ENCODE data around the gene UBE4A.

The UBE4A gene, protein sequence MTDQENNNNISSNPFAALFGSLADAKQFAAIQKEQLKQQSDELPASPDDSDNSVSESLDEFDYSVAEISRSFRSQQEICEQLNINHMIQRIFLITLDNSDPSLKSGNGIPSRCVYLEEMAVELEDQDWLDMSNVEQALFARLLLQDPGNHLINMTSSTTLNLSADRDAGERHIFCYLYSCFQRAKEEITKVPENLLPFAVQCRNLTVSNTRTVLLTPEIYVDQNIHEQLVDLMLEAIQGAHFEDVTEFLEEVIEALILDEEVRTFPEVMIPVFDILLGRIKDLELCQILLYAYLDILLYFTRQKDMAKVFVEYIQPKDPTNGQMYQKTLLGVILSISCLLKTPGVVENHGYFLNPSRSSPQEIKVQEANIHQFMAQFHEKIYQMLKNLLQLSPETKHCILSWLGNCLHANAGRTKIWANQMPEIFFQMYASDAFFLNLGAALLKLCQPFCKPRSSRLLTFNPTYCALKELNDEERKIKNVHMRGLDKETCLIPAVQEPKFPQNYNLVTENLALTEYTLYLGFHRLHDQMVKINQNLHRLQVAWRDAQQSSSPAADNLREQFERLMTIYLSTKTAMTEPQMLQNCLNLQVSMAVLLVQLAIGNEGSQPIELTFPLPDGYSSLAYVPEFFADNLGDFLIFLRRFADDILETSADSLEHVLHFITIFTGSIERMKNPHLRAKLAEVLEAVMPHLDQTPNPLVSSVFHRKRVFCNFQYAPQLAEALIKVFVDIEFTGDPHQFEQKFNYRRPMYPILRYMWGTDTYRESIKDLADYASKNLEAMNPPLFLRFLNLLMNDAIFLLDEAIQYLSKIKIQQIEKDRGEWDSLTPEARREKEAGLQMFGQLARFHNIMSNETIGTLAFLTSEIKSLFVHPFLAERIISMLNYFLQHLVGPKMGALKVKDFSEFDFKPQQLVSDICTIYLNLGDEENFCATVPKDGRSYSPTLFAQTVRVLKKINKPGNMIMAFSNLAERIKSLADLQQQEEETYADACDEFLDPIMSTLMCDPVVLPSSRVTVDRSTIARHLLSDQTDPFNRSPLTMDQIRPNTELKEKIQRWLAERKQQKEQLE

DNA sequence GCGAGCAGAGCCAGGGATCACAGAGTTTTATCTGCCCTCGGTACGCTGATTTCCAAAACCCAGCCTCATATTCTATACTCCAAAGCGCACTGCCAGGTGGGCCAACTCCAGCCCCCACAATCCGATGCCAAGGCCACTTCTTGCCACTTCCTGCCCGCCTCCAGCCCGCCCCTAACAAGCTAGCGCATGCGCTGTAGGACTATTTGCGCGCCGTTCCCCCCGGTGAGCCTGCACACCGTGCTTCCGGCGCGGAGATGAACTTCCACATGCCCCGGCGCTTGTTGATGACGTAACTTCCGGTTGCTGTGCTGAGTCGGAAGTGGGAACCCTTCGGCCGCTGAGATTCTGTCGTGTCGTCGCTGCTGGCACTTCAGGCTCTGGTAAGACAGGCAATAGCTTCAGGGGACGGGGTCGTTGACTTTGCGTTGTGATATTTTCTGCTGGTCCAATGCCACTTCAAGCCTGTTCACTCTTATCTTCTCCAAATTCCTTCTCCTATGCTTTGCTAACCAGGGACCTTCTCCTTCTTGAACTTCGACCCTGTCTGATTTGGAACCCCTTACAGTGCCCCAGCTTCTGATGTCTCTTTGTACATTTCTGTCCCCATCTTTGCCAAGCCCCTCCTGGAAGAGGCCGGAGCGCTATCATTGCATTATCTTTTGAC lies at the start of gene UBE4A:
Gene UBE4A (plus strand): TSS at position 306 of the 664 bp plus-strand sequence. CDS start 5,481 bp downstream, outside the sequence.
- peak; percentile 97 for DNase-seq

DNA sequence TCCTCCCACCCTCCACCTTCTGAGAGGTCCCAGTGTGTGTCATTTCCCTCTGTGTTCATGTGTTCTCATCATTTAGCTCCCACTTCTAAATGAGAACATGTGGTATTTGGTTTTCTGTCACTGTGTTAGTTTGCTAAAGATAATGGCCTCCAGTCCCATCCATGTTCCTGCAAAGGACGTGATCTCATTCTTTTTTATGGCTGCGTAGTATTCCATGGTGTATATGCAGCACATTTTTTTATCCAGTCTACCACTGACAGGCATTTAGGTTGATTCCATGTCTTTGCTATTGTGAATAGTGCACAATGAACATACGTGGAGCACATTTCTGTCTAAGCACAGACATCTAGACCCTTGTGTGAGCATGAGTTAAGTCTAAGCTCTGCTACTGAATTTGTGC lies 49.1 kb upstream of the UBE4A start:
- DNase-seq, result no peak

DNA sequence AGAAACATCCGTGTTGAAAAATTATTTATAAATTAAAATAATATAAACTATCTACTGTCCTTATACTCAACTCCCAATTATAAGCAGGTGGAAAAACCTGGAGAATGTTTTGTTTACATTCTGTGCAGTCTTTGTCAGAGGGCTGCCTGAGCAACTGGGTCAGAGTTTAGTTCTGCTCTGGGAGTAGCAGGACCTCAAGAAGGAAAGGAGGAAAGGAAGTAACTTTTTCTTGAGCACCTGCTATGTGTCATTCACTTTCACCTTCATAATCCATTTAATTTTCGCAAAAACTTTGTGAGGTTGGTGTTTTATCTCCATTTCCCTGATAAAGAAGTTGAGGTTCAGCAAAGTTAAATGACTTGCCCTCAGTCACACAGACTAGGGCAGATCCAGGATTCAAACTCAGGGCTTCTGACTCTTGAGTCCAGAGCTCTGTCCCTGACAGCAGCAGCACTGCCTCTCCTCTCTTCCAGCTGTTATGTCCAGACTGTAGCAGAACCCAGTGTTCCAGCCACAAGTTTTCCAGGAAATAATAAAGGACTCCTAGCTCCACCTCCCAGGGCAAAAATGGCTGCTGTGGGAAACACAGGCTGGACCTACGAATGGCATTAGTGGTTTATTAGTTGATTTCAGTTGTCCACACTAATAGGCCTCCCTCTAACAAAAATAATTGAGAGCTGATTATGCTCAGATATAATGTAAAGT lies 48.5 kb upstream of the UBE4A start:
- DNase-seq, result no peak

DNA sequence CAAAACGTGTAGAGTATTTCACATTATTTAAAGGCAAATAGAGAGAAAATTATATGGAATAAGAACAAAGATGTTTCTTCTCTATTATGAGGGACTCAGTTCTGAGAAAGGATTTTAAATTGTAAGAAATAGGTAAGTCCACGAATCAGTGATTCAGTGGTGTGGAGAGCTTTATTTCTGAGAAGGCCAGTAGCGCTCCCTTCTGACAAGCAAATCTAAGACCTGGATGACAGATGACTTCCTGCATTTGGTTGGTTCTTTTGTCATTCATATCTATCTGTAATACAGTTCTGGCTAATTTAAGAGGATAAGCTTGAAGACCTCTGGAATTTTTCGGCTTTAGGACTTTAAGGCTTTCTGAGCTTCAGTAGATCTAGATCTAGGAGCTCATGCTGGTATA lies 47.9 kb upstream of the UBE4A start:
- DNase-seq, result no peak

DNA sequence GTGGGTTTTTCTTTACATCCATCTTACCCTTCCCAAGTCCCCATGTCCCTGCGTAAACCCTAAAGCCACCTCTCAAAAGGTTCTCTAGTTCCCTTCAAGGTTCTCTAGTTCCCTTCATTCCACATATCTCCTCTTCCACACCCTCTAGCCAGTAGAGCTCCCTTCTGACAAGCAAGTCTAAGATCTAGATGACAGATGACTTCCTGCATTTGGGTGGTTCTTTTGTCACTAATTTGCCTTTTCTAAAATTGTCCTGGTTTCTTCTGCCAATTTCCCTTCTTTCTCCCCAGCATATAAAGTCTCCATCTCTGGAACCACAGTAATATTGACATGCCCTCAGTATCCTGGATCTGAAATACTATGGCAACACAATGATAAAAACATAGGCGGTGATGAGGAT lies 47.1 kb upstream of the UBE4A start:
- DNase-seq, result no peak

DNA sequence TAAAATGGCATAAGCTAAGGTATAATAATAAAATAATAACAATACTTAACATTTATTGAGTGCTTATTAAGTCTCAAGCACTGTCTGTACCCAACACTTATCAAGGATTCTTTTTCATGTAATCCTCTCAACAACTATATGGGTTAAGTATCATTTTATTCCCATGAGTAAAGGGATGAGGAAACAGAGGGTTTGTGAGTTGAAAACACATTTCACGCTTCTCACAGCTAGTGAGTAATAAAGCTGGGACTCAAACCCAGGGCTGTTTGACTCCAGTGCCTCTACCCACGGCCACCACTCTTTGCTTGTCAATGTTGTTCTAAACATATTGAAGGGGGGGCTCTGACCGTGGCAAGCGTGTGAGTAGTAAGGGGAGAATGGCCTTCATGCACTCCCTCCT lies 46.2 kb upstream of the UBE4A start:
- no peak for DNase-seq

DNA sequence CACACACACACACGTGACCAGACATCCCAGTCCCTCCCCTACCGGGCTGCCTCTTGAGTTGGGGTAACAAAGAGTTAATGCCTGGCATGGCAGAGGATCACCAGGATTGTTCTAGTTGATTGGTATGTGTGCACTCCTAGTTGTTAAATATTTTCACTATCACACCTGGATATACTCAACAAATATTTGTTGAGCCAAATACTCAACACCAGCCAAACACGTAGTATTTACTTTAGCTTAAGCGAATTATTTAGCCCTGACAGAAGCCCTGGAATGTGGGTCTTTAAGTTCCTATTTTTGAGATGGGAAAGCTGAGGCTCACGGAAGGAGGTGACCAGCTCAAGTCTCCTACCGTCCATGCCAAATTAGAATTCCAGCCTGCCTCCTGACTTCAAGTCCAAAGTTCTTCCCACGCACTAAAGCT lies 44.4 kb upstream of the UBE4A start:
- DNase-seq, result no peak

DNA sequence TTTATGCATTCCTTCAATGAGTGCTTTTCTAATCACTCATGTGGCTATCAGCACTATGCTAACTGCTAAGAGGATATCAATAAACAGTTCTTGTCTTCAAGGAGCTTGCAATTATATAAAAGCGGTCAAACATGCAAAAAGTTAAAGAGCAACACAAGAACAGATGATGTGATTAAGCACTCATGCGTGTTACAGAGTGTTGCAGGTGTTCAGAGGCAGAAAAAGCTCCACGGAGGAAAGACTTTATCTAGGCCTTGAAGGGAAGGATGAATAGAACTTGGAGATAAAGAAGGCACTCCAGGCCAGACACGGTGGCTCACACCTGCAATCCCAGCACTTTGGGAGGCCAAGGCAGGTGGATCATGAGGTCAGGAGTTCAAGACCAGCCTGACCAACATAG lies 41.3 kb upstream of the UBE4A start:
- DNase-seq, result no peak

DNA sequence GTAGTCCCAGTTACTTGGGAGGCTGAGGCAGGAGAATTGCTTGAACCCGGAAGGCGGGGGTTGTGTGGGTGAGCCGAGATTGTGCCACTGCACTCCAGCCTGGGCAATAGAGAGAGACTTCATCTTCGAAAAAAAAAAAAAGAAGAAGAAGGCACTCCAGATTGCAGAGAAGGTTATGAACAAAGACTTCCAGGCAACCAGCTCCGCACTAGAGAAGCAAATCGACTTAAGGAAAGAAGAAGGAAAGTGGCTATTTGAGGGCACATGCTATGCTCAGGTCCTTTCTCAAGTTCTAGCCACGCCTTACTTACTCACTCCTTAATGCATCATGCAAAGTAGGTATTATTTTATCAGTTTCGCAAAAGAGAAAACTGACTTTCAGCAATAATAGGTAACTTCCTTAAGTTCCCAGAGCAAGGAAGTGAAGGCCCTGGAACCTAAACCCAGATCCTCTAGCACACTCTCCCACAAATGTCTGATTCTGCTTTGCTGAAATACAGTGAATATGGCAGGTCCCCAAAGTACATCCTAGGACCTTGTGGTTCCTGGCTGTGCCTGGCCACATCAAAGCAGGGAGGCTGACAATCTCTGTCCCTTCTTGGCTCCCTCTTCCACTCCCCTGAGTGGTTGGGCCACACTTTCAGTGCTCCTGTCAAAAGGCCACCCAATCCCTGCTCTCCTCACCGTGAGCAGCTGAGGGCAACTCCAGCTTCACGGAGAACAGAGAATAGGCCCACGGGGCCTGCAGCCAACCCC lies 40.6 kb upstream of the UBE4A start:
- DNase-seq, result no peak

DNA sequence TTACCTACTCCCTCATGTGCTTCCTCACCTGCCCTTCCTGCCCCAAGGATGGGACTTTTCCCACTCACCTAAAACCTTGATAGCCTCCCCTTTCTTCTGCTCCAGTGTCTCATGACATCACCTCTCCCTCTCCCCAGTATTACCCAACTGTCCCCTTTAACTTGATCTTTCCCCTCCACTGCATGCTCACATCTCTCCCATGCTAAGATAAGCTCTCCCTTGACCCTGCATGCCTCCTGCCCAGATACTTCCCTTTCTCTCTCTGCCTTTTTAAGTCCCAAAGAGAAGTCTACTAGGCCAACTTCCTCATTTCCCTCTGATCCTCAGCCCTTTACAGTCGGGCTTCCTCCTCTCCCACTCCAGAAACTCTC lies 40.1 kb upstream of the UBE4A start:
- no peak for DNase-seq

DNA sequence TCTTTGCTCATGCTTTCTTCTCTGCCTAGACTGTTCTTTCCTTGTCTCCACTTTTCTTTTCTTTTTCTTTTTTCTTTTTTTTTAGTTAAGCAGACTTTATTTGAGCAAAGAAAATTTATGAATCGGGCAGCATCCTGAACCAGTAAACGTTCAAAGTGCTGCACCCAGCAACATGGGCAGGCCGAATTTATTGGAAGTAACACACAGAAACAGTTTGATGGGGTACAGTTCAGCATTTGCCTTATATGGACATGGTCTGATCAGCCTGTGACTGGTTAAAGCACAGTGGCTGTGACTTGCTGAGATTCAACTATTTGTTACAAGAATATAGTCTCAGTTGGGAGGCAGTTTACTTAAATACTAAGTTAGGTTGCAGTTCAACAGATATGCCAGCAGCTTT lies 38.9 kb upstream of the UBE4A start:
- no peak for DNase-seq

DNA sequence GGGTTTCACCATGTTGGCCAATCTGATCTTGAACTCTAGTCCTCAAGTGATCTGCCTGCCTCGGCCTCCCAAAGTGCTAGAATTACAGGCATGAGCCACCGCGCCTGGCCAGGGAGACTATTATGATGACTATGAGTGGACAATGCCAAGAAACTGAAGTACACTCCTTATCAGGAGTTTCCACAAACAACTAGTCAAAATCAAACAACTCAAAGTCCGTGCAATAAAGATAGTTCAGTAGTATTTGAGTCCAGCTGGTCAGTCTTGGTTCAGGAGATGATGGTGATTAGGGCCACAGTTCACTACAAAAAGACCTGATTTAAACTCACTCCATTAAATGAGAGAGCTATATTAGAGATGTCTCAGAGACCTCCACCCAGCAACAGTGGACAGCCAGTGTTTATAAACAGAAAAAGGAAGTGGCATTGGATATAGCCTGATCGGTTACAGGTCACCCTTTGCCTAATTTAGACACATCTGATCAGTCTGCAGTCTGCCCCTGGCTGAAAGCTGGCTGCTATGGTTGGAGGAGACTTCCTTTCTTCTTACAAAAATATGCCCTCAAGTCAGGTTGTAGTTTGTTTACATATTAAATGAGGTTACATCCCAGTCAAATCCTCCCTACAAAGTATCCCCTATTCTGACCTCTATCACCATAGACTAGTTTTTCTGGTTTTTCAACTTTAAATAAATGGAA lies 37.9 kb upstream of the UBE4A start:
- no peak for DNase-seq

DNA sequence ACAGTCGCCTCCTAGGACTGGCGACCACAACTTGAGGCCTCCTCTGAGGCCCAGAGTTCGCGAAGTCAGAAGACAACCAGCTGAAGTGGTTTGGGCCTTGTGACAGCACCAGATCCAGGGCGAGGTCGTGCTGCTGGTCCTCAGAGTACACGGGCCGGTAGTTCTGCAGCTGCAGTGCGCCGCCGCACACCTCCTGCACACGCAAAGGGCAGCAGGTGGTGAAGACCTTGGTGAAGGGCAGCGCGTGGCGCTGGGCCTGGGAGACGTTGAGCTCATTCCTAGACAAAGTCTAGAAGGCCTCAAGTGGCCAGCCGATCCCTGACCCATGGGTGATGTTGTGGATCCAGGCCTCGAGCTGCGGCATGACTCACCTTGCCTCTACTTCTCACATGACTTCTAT lies 36.7 kb upstream of the UBE4A start:
- DNase-seq, result no peak

DNA sequence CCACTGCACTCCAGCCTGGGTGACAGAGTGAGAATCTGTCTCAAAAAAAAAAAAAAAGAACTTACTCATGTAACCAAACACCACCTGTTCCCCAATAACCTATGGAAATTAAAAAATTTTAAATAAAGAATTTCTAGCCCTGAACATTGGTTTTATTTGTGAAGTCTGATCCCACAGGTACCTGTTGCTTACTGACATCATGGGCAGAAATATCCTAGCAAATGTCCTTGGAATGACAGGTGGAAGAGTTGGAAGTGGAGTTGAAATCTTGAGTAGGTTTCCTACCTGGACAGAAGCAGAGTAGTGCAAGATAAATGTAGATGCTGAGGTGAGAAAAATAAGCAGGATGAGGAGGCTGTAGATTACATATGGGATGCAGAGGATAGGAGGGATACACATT lies 34.1 kb upstream of the UBE4A start:
- DNase-seq, result no peak

DNA sequence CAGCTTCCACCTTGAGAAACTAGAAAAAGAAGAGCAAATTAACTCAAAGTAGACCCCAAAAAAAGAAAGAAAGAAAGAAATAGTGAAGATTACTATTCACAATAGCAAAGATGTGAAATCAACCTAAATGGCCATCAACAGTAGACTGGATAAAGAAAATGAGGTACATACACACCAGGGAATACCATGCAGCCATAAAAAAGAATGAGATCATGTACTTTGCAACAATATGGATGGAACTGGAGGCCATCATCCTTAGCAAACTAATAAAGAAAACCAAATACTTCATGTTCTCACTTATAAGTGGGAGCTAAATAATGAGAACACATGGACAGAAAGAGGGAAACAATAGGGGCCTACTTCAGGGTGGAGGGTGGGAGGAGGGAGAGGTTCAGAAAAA lies 30.7 kb upstream of the UBE4A start:
- DNase-seq, result no peak

DNA sequence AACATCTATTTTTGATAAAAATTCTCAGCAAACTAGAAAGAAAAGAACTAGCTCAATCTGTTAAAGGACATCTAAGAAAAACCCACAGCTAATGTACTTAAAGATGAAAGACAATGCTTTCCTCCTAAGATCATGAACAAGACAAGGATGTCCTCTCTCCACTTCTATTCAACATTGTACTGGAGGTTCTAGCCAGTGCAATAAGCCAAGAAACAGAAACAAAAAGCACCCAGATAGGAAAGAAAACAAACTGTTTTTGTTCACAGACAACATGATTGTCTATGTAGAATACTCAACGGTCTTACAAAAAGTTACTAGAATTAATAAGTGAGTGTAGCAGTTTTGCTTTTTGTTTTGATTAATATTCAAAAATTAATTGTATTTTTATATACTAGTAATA lies 24.7 kb upstream of the UBE4A start:
- no peak for DNase-seq

DNA sequence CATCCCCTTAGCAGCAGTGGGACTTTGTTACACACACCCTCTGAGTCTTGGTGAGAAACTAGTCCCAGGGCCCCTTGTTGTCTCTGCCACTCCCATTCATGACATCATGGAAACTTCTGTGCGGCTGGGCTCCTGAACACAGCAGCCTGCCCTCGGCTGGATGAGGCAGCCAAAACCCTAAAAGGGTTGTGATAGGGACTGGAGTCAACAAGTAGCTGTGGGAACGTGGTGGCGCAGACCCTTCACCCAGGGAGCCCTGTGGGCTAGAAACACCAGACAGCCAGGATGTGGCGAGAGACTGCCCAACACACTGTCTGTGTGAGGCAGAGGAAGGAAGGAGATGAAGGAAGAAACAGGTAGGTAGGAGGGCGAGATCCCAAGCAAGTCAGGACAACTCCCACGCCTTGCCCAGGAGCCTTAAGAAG lies 20.8 kb upstream of the UBE4A start:
- peak; percentile 72 for DNase-seq

DNA sequence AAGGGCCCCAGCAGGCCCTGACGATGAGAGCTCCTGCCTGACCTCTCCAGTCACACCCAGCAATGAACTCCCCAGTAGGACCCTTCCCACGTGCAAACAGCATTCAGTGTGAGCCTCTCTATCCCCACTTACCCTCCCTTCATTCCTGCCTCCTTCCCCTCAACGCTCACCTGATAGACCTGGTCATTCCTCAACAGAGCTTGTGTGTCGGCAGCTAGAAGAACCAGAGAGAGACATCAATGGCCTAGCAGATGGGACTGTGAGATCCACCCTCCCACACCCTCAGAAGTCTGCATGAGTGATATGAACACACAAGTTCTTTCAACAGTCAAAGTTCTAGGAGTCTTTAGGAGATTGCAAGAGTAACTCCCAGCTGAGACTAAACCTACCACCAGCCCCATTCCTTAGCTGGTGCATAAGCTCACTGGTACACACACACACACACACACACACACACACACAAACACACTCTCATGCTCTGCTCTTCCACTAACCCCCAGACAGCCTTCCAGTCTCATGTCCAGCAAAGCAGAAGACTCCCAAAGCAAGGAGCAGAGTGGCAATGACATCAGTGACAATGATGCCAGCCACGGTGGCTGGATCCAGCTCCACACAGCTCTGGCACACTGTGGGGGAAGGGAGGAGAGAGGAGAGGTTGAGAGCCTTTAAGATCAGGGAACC lies 20.0 kb upstream of the UBE4A start:
- DNase-seq, result no peak

DNA sequence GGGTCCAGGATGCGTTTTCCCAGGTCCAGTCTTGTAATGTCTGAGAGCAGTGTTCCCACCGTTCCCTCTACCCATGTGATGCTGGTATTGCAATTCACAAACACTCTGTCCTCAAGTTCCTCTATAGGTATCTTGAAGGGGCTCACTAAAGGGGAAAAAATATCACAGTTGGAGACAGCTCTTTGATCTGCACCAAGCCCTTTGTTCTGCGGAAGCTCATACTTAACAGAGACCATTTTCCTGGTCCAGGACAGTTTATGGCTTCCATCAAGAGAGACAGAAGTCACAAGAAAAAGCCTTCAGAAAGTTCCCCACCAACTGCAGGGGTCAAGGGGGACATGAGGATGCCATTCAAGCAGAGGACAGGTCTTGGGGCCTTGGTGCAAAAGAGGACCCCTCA lies 19.0 kb upstream of the UBE4A start:
- DNase-seq, result no peak

DNA sequence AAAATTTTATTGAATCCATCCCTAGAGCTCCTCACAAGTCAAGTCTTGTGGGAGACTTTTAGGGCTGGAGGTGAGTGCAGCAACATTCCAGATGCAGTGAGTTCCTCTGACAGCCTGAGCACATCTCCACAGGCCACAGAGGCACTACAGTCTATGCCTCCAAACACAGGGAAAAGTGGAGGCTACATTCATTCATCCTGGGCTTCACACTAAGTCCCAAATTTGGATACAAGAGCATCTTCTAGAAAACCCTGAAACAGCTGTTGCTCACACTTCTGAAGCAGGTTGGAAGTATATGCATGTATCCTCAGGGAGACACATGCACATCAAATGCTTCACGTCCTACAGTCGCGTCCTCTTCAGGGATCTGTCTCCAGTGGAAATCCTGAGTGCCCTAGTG lies 18.1 kb upstream of the UBE4A start:
- no peak for DNase-seq

Data from stimulated activated CD4-positive, alpha-beta T cell treated with anti-CD3 and anti-CD28 coated beads, Interleukin-12 subunit alpha, Interleukin-12 subunit beta, amount 100 ng/mL, for 4 hours (primary cell).